HEK293 (cell line): Measurements from ENCODE around the gene RHOT2.

ENCODE experiments used
- CTCF ChIA-PET: fragments of 350-600 bp; formaldehyde crosslinking; extraction: SDS; loops from one replicate; lab custom pipeline; 2021; ENCODE audit warnings: antibody characterized with exemption; lab: Yijun Ruan, JAX
- POLR2A ChIA-PET: fragments of 300-600 bp; formaldehyde crosslinking; extraction: SDS; loops from one replicate; lab custom pipeline; 2020; ENCODE audit warnings: antibody characterized with exemption, inconsistent platforms; lab: Yijun Ruan, JAX
- H3K27ac ChIP-seq: fragments of 200-500 bp; sonication (Bioruptor generic); 2 replicates; pipeline ENCODE4 v1.5.1; 2014; ENCODE audit warnings: low read depth, low read length, control low read depth, inconsistent platforms; ENCODE audit errors: extremely low read depth
- H3K36me3 ChIP-seq, 2 experiments: fragments of 200-500 bp in 1 of 2; sonication (Bioruptor generic) in 1 of 2; 1 replicate in 1 of 2; 2 replicates in 1 of 2; pipeline ENCODE4 v1.5.1; 2014 to 2017; ENCODE audit warnings: inconsistent platforms in 2 of 2, low read length in 2 of 2; ENCODE audit not compliant: control insufficient read depth in 2 of 2, insufficient read depth in 1 of 2
- H3K4me1 ChIP-seq: fragments of 200-500 bp; sonication (Bioruptor generic); 2 replicates; pipeline ENCODE4 v1.5.1; 2014; ENCODE audit warnings: mild to moderate bottlenecking, low read length, inconsistent platforms; ENCODE audit not compliant: control insufficient read depth, insufficient read depth
- H3K4me3 ChIP-seq: 2 replicates; pipeline ENCODE4 v1.5.1; 2011; ENCODE audit warnings: low read depth, mild to moderate bottlenecking, control low read depth, low read length, moderate library complexity
- H3K9me3 ChIP-seq: fragments of 200-500 bp; sonication (Bioruptor generic); 2 replicates; pipeline ENCODE4 v1.5.1; 2014; ENCODE audit warnings: low read depth, low read length, inconsistent platforms; ENCODE audit not compliant: control insufficient read depth, insufficient read depth
- GLIS1 ChIP-seq: fragments of 450-650 bp; formaldehyde crosslinking; IDR thresholded peaks from 2 replicates; pipeline ENCODE4 v1.5.1; 2016; ENCODE audit warnings: missing biosample characterization, missing genetic modification characterization
- IKZF3 ChIP-seq: fragments of 450-650 bp; IDR thresholded peaks from 2 replicates; pipeline ENCODE4 v1.5.0; 2018; ENCODE audit warnings: missing biosample characterization, mild to moderate bottlenecking, missing genetic modification characterization, moderate library complexity
- KLF17 ChIP-seq: fragments of 450-650 bp; formaldehyde crosslinking; IDR thresholded peaks from 2 replicates; pipeline ENCODE4 v1.5.1; 2016; ENCODE audit warnings: missing biosample characterization, missing genetic modification characterization
- KLF8 ChIP-seq: fragments of 450-650 bp; formaldehyde crosslinking; IDR thresholded peaks from 2 replicates; pipeline ENCODE4 v1.5.1; 2016; ENCODE audit warnings: missing biosample characterization, missing genetic modification characterization
- OSR2 ChIP-seq: fragments of 450-650 bp; formaldehyde crosslinking; IDR thresholded peaks from 2 replicates; pipeline ENCODE4 v1.5.1; 2016; ENCODE audit warnings: missing biosample characterization, missing genetic modification characterization
- PATZ1 ChIP-seq: fragments of 450-650 bp; formaldehyde crosslinking; IDR thresholded peaks from 2 replicates; pipeline ENCODE4 v1.5.1; 2016; ENCODE audit warnings: missing biosample characterization, missing genetic modification characterization
- SCRT2 ChIP-seq: fragments of 450-650 bp; formaldehyde crosslinking; IDR thresholded peaks from 2 replicates; pipeline ENCODE4 v1.5.1; 2016; ENCODE audit warnings: missing biosample characterization, missing genetic modification characterization
- SP7 ChIP-seq: fragments of 450-650 bp; formaldehyde crosslinking; IDR thresholded peaks from 2 replicates; pipeline ENCODE4 v1.5.1; 2016; ENCODE audit warnings: missing biosample characterization, missing genetic modification characterization
- ZBTB10 ChIP-seq: fragments of 450-650 bp; formaldehyde crosslinking; IDR thresholded peaks from 2 replicates; pipeline ENCODE4 v1.5.1; 2016; ENCODE audit warnings: missing biosample characterization, missing genetic modification characterization
- ZBTB8A ChIP-seq: fragments of 450-650 bp; formaldehyde crosslinking; IDR thresholded peaks from 2 replicates; pipeline ENCODE4 v1.5.1; 2016; ENCODE audit warnings: missing biosample characterization, missing genetic modification characterization
- ZFHX2 ChIP-seq: fragments of 450-650 bp; formaldehyde crosslinking; conservative IDR thresholded peaks from 2 replicates; pipeline ENCODE4 v1.5.1; 2016; ENCODE audit warnings: missing biosample characterization, missing genetic modification characterization
- ZFP69B ChIP-seq: fragments of 450-650 bp; formaldehyde crosslinking; IDR thresholded peaks from 2 replicates; pipeline ENCODE4 v1.5.1; 2016; ENCODE audit warnings: missing biosample characterization, missing genetic modification characterization
- ZIC2 ChIP-seq: fragments of 450-650 bp; formaldehyde crosslinking; IDR thresholded peaks from 2 replicates; pipeline ENCODE4 v1.5.1; 2016; ENCODE audit warnings: missing biosample characterization, missing genetic modification characterization
- ZNF335 ChIP-seq: fragments of 450-650 bp; formaldehyde crosslinking; conservative IDR thresholded peaks from 2 replicates; pipeline ENCODE4 v1.5.1; 2016; ENCODE audit warnings: missing biosample characterization, missing genetic modification characterization
- ZNF600 ChIP-seq: fragments of 450-650 bp; formaldehyde crosslinking; IDR thresholded peaks from 2 replicates; pipeline ENCODE4 v1.5.1; 2016; ENCODE audit warnings: missing biosample characterization, missing genetic modification characterization
- ZNF610 ChIP-seq: fragments of 450-650 bp; formaldehyde crosslinking; IDR thresholded peaks from 2 replicates; pipeline ENCODE4 v1.5.1; 2016; ENCODE audit warnings: missing biosample characterization, missing genetic modification characterization, borderline replicate concordance
- ZNF629 ChIP-seq: fragments of 450-650 bp; formaldehyde crosslinking; IDR thresholded peaks from 2 replicates; pipeline ENCODE4 v1.5.1; 2017; ENCODE audit warnings: missing biosample characterization, missing genetic modification characterization
- ZNF660 ChIP-seq: fragments of 450-650 bp; IDR thresholded peaks from 2 replicates; pipeline ENCODE4 v1.5.1; 2018; ENCODE audit warnings: missing biosample characterization, mild to moderate bottlenecking, missing genetic modification characterization
- ZNF692 ChIP-seq: fragments of 450-650 bp; formaldehyde crosslinking; IDR thresholded peaks from 2 replicates; pipeline ENCODE4 v1.5.1; 2016; ENCODE audit warnings: missing biosample characterization, missing genetic modification characterization
- ZXDB ChIP-seq: fragments of 450-650 bp; formaldehyde crosslinking; IDR thresholded peaks from 2 replicates; pipeline ENCODE4 v1.5.1; 2016; ENCODE audit warnings: missing biosample characterization, missing genetic modification characterization
- TF ChIP-seq, protein P1 (sequence below): fragments of 450-650 bp; formaldehyde crosslinking; IDR thresholded peaks from 2 replicates; pipeline ENCODE4 v1.5.1; 2016; ENCODE audit warnings: missing biosample characterization, missing genetic modification characterization

Gene RHOT2

DNA sequence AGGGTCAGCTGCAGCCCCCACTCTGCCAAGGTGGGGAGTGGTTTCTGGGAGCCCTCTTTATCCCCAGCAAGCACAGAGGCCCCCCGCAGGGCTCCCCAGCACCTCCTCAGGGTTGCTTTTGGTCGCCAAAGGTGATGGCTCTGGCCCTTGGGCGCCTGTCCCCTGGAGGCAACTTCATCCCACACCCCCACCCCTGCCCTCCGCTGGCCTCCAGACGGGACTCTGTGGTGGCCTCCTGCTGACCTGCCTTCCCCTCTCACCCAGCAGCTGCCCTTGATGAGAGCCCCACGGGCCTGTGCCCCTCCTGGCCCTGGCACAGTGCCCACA lies 7.8 kb upstream of the RHOT2 start:
- no peak overlapping the region for H3K27ac ChIP-seq
- TF ChIP-seq ZBTB10 (tag by site-specific recombination) (0 out of 2 replicates have a peak, but pooled peaks have one; percentile 55), GLIS1 (tag by site-specific recombination) (peak; percentile 94), KLF8 (no peak), ZIC2 (tag by site-specific recombination) (peak; percentile 95; the same call in 1 of the 2 replicates)
- POLR2A ChIA-PET, result interaction anchor here (0.9 kb wide), 1 partner anchor 11 kb away, joined by 4 read pairs; the partner anchor contains the start of gene WDR90

GRCh38 chr16:660459-661183 lies 7.3 kb upstream of the RHOT2 start:
- no peak overlapping the region for H3K4me3 ChIP-seq
- H3K27ac ChIP-seq, result no peak overlapping the region
- POLR2A ChIA-PET, result interaction anchor here (0.9 kb wide), 1 partner anchor 11 kb away, joined by 4 read pairs; the partner anchor contains the start of gene WDR90
- peaks cover 0 to 60% of the 10 kb centered on the region in 2 experiments; a peak in 2 of 3 replicates for H3K36me3 ChIP-seq
- H3K9me3 ChIP-seq, result no peaks in the 10 kb centered on the region
- H3K4me1 ChIP-seq, result peaks cover 3% of the 10 kb centered on the region; the same call in 1 of the 2 replicates
- CTCF ChIA-PET, result no interaction called here
- peak; percentile 30 for TF ChIP-seq ZNF600 (tag by site-specific recombination)
- peak; percentile 33 for TF ChIP-seq ZNF335
- peak; percentile 80; the same call in 1 of the 2 replicates for TF ChIP-seq PATZ1 (tag by site-specific recombination)
- no peak for TF ChIP-seq SP7 (tag by site-specific recombination)
- TF ChIP-seq ZBTB8A, result peak; percentile 80
- TF ChIP-seq ZNF610 (tag by site-specific recombination), result 0 out of 2 replicates have a peak, but pooled peaks have one; percentile 16
- TF ChIP-seq, protein P1, sequence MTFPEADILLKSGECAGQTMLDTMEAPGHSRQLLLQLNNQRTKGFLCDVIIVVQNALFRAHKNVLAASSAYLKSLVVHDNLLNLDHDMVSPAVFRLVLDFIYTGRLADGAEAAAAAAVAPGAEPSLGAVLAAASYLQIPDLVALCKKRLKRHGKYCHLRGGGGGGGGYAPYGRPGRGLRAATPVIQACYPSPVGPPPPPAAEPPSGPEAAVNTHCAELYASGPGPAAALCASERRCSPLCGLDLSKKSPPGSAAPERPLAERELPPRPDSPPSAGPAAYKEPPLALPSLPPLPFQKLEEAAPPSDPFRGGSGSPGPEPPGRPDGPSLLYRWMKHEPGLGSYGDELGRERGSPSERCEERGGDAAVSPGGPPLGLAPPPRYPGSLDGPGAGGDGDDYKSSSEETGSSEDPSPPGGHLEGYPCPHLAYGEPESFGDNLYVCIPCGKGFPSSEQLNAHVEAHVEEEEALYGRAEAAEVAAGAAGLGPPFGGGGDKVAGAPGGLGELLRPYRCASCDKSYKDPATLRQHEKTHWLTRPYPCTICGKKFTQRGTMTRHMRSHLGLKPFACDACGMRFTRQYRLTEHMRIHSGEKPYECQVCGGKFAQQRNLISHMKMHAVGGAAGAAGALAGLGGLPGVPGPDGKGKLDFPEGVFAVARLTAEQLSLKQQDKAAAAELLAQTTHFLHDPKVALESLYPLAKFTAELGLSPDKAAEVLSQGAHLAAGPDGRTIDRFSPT (tag by site-specific recombination), result peak; percentile 98
- TF ChIP-seq KLF17 (tag by site-specific recombination), result 0 out of 2 replicates have a peak, but pooled peaks have one; percentile 31
- TF ChIP-seq OSR2, result peak; percentile 90
- TF ChIP-seq ZNF660, result 0 out of 2 replicates have a peak, but pooled peaks have one; percentile 39
- TF ChIP-seq IKZF3 (tag by site-specific recombination), result peak; percentile 59
- peak; percentile 69 for TF ChIP-seq ZFP69B (tag by site-specific recombination)
- 0 out of 2 replicates have a peak, but pooled peaks have one; percentile 9 for TF ChIP-seq ZXDB (tag by site-specific recombination)
- TF ChIP-seq ZNF629, result peak; percentile 42; the same call in 1 of the 2 replicates
- peak; percentile 2; the same call in 1 of the 2 replicates for TF ChIP-seq ZBTB10 (tag by site-specific recombination)
- peak; percentile 72 for TF ChIP-seq ZFHX2 (tag by site-specific recombination)
- peak; percentile 62; the same call in 1 of the 2 replicates for TF ChIP-seq ZNF692
- peak; percentile 78 for TF ChIP-seq SCRT2 (tag by site-specific recombination)

More for the DNA sequence above, 7.8 kb upstream of the RHOT2 start:
- Histone ChIP-seq H3K9me3 (no peaks in the 10 kb centered on the region), H3K4me1 (peaks cover 3% of the 10 kb centered on the region; the same call in 1 of the 2 replicates), H3K36me3 (peaks cover 0 to 65% of the 10 kb centered on the region in 2 experiments; a peak in 2 of 3 replicates), H3K4me3 (no peak overlapping the region)
- CTCF ChIA-PET, result no interaction called here
